ENCODE data around the gene TUBGCP2.

TUBGCP2 gene

GRCh38 chr10:133306941-133307379, 1.7 kb downstream of the TUBGCP2 start:
- Histone ChIP-seq H3K9me3 (ENCODE audit: severe bottlenecking) (no peaks in the 10 kb centered on the region), H3K27ac (ENCODE audit: poor library complexity, severe bottlenecking) (no peak overlapping the region), H3K36me3 (ENCODE audit: low read depth) (peaks cover 36% of the 10 kb centered on the region), H3K4me1 (ENCODE audit: insufficient read depth, poor library complexity, severe bottlenecking) (peaks cover 3% of the 10 kb centered on the region), H3K4me3 (ENCODE audit: severe bottlenecking) (no peak overlapping the region), H3K27me3 (ENCODE audit: insufficient read depth, poor library complexity, severe bottlenecking) (no peaks in the 10 kb centered on the region)
- DNase-seq (ENCODE audit: low spot score): no peak
- no peak for TF ChIP-seq CTCF (IDR thresholded peaks at IDR 0.05; ENCODE audit: poor library complexity, severe bottlenecking)
- ATAC-seq (ENCODE audit: low read depth): no peak

- no peak for TF ChIP-seq CTCF (IDR thresholded peaks at IDR 0.05; ENCODE audit: poor library complexity, severe bottlenecking)
- DNase-seq (ENCODE audit: low spot score): no peak
- H3K4me3 ChIP-seq (ENCODE audit: severe bottlenecking): no peak overlapping the region
- H3K4me1 ChIP-seq (ENCODE audit: insufficient read depth, poor library complexity, severe bottlenecking): peaks cover 3% of the 10 kb centered on the region
- H3K9me3 ChIP-seq (ENCODE audit: severe bottlenecking): no peaks in the 10 kb centered on the region
- ATAC-seq (ENCODE audit: low read depth): no peak
- H3K27me3 ChIP-seq (ENCODE audit: insufficient read depth, poor library complexity, severe bottlenecking): no peaks in the 10 kb centered on the region
- no peak overlapping the region for H3K27ac ChIP-seq (ENCODE audit: poor library complexity, severe bottlenecking)
- peaks cover 33% of the 10 kb centered on the region for H3K36me3 ChIP-seq (ENCODE audit: low read depth)
These were observed 2.6 kb downstream of the TUBGCP2 start for GRCh38 chr10:133306097-133306476.

DNA sequence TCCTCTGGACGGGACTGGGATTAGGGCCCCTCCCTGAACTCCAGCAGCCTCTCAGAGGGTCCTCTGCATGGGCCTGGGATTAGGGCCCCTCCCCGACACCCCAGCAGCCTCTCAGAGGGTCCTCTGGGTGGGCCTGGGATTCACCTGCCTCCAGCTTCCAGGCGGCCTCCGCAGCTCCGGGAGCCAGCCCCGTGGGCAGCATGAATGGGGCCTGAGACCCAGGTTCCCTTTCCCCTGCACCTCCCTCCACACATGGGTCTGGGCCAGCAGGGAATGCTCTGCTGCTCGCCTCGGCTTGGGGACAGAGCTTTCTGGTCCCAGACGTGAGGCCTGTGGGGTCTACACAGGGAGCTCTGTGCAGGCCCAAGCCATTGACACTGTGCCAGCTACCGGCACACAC, 5.5 kb downstream of the TUBGCP2 start:
- Histone ChIP-seq H3K27ac (ENCODE audit: poor library complexity, severe bottlenecking) (no peak overlapping the region), H3K4me3 (ENCODE audit: severe bottlenecking) (no peak overlapping the region), H3K36me3 (ENCODE audit: low read depth) (peaks cover 58% of the 10 kb centered on the region), H3K27me3 (ENCODE audit: insufficient read depth, poor library complexity, severe bottlenecking) (no peaks in the 10 kb centered on the region), H3K9me3 (ENCODE audit: severe bottlenecking) (no peaks in the 10 kb centered on the region), H3K4me1 (ENCODE audit: insufficient read depth, poor library complexity, severe bottlenecking) (peaks cover 3% of the 10 kb centered on the region)
- no peak for ATAC-seq (ENCODE audit: low read depth)
- no peak for DNase-seq (ENCODE audit: low spot score)
- TF ChIP-seq CTCF (IDR thresholded peaks at IDR 0.05; ENCODE audit: poor library complexity, severe bottlenecking): no peak

- Histone ChIP-seq H3K27ac (ENCODE audit: poor library complexity, severe bottlenecking) (no peak overlapping the region), H3K4me1 (ENCODE audit: insufficient read depth, poor library complexity, severe bottlenecking) (peaks cover 3% of the 10 kb centered on the region), H3K27me3 (ENCODE audit: insufficient read depth, poor library complexity, severe bottlenecking) (no peaks in the 10 kb centered on the region), H3K4me3 (ENCODE audit: severe bottlenecking) (no peak overlapping the region), H3K9me3 (ENCODE audit: severe bottlenecking) (no peaks in the 10 kb centered on the region), H3K36me3 (ENCODE audit: low read depth) (peaks cover 67% of the 10 kb centered on the region)
- TF ChIP-seq CTCF (IDR thresholded peaks at IDR 0.05; ENCODE audit: poor library complexity, severe bottlenecking): no peak
- ATAC-seq (ENCODE audit: low read depth) (no peak), DNase-seq (ENCODE audit: low spot score) (no peak)
These were observed 6.4 kb downstream of the TUBGCP2 start for GRCh38 chr10:133302230-133302629.

DNA sequence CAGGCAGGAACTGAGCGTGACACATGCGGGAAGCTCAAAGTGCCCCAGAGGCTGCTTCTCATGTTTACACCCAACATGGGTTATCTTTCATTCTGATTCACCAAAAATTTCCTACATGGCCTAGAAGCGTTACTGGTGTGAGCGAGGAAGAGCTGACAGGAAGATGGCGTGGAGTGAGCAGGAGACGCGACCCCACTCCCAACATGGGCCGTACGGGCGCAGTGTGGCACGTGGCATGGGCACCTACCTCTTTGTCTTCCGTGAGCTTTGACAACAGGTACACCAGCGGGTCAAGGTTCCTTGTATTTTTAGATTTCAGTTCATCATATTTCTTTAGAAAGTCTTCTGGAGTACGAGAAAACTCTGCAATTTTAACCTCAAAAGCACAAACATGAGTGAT, 8.9 kb downstream of the TUBGCP2 start:
- H3K9me3 ChIP-seq (ENCODE audit: severe bottlenecking): no peaks in the 10 kb centered on the region
- peaks cover 72% of the 10 kb centered on the region for H3K36me3 ChIP-seq (ENCODE audit: low read depth)
- TF ChIP-seq CTCF (IDR thresholded peaks at IDR 0.05; ENCODE audit: poor library complexity, severe bottlenecking): no peak
- no peaks in the 10 kb centered on the region for H3K27me3 ChIP-seq (ENCODE audit: insufficient read depth, poor library complexity, severe bottlenecking)
- H3K27ac ChIP-seq (ENCODE audit: poor library complexity, severe bottlenecking): no peak overlapping the region
- H3K4me3 ChIP-seq (ENCODE audit: severe bottlenecking): no peak overlapping the region
- DNase-seq (ENCODE audit: low spot score): no peak
- no peak for ATAC-seq (ENCODE audit: low read depth)
- no peaks in the 10 kb centered on the region for H3K4me1 ChIP-seq (ENCODE audit: insufficient read depth, poor library complexity, severe bottlenecking)
